Adrenal gland (tissue), 5 donors: ENCODE data around the gene LILRB5.

Source experiments
- CTCF ChIP-seq, 6 experiments: fragments of 450-650 bp in 4 of 6; fragments of 200-600 bp in 2 of 6; sonication (generic) in 1 of 6; IDR thresholded peaks; 1 replicate in 5 of 6; 2 replicates in 1 of 6; pipeline versions ENCODE4 v1.5.1 to v1.8.0; 2016 to 2021; ENCODE audit warnings: antibody characterized with exemption in 6 of 6, mild to moderate bottlenecking in 2 of 6, moderate library complexity in 1 of 6
- POLR2A ChIP-seq, 2 donors: fragments of 450-650 bp; IDR thresholded peaks; one replicate each; pipeline ENCODE4 v1.6.1; 2017; ENCODE audit warnings: antibody characterized with exemption in 2 of 2, mild to moderate bottlenecking in 2 of 2, moderate library complexity in 1 of 2
- donor health status: DM: no; HTN: no; CAD: no.

GRCh38 chr19:54209811-54210494, 47.1 kb downstream of the LILRB5 start:
- TF ChIP-seq CTCF (IDR thresholded peaks at IDR 0.05) (no peak), POLR2A (IDR thresholded peaks at IDR 0.05) (peak in 1 of 2 donors; percentile 82)
